Cortex of kidney (tissue), 1 donor: ENCODE measurements around the gene MUC5B.
"Not testable (repeated sequence)": the region's sequence is repeated elsewhere in the genome, so short reads cannot be mapped to it uniquely, and the experiment has no call there.

Experiments
- DNase-seq: peaks from one replicate; lab custom pipeline; 2025; lab: John Stamatoyannopoulos, UW

MUC5B gene

GRCh38 chr11:1203505-1204271 lies 19.2 kb upstream of the MUC5B start:
- no peak for DNase-seq

- no peak for DNase-seq
Observed at GRCh38 chr11:1204381-1205101, 18.3 kb upstream of the MUC5B start.

- no peak for DNase-seq
Observed at GRCh38 chr11:1205121-1205986, 17.5 kb upstream of the MUC5B start.

GRCh38 chr11:1205987-1206331 lies 16.9 kb upstream of the MUC5B start:
- DNase-seq, result no peak

- no peak for DNase-seq
Observed at GRCh38 chr11:1206391-1207271, 16.2 kb upstream of the MUC5B start.

- no peak for DNase-seq
Observed at GRCh38 chr11:1207401-1208143, 15.3 kb upstream of the MUC5B start.

GRCh38 chr11:1208144-1208393 lies 14.8 kb upstream of the MUC5B start:
- DNase-seq, result no peak

- DNase-seq, result no peak
Observed at GRCh38 chr11:1208394-1209261, 14.2 kb upstream of the MUC5B start.

GRCh38 chr11:1209371-1210057 lies 13.4 kb upstream of the MUC5B start:
- no peak for DNase-seq

- DNase-seq, result no peak
Observed at GRCh38 chr11:1211838-1212237, 11.0 kb upstream of the MUC5B start.

- DNase-seq, result not testable (repeated sequence)
Observed at GRCh38 chr11:1215826-1216225, 7.0 kb upstream of the MUC5B start.

GRCh38 chr11:1217151-1217550 lies 5.7 kb upstream of the MUC5B start:
- DNase-seq, result no peak

GRCh38 chr11:1218256-1218787 lies 4.5 kb upstream of the MUC5B start:
- DNase-seq, result no peak

GRCh38 chr11:1218788-1219445 lies 3.9 kb upstream of the MUC5B start:
- no peak for DNase-seq

- no peak for DNase-seq
Observed at GRCh38 chr11:1219446-1219833, 3.4 kb upstream of the MUC5B start.

GRCh38 chr11:1219834-1220815 lies 2.7 kb upstream of the MUC5B start:
- no peak for DNase-seq

- no peak for DNase-seq
Observed at GRCh38 chr11:1220941-1221721, 1.7 kb upstream of the MUC5B start.
